ENCODE measurements around the gene PER2. TPM values are rescaled to one million over a fixed set of nuclear protein-coding genes. Genes with fewer than 3 reads are reported as not detected.

Gene PER2
- total RNA-seq, 2 experiments from 2014 or later: 14.6 to 17.6 TPM

DNA sequence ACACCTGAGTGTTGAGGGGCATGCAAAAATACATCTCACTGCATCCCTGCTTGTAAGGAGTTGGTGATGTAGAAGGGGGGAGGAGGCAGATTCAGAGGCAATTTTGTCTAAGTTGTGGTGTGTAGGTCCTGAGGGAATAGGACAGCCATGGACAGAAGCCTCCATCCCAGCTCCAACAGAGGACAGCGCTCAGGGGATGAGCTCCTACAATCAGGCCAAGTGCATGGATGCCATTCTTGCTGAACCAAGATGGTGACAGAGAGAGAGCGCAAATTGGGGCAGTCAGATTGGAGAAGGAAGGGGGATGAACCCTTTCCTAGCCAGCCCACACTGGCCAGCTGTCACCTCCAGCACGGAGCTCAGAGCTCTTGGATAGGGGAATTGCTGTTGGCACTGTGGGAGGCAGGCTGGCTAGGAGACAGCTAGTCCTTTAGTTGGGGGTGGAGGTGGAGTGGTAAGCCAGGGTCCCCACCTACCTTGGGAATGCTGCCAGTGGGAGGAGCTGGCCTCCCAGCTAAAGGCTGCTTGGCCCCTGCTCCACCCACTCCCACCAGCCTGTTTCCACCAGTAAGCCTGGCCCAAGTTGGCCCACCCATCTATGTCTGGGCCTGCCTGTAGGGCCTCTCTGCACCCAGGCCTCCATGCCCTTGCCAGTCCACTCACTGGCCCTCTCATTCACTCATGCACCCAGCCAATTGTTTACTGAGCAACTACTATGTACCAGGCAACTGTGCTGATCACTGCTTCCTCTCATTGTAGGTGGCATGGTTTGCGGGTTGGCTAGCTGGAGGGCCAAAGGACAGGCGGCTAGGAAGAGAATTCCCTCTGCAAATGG lies 2.5 kb upstream of the PER2 start:
- no peak for DNase-seq
- Mint-ChIP-seq H3K4me1 (ENCODE audit: low read depth) (peaks cover 33% of the 10 kb centered on the region), H3K9me3 (ENCODE audit: insufficient read depth) (no peaks in the 10 kb centered on the region), H3K27ac (no peak overlapping the region), H3K36me3 (ENCODE audit: low read depth) (no peaks in the 10 kb centered on the region), H3K27me3 (ENCODE audit: low read depth) (peaks cover 9% of the 10 kb centered on the region), H3K4me3 (no peak overlapping the region)
- CTCF ChIA-PET: interaction anchor here (1.1 to 2.0 kb wide), 3 partner anchors 20 to 28 kb away, joined by 3 to 9 read pairs (median 3); no protein-coding TSS in a partner anchor
- POLR2A ChIA-PET: no interaction called here
- ATAC-seq: no peak

DNA sequence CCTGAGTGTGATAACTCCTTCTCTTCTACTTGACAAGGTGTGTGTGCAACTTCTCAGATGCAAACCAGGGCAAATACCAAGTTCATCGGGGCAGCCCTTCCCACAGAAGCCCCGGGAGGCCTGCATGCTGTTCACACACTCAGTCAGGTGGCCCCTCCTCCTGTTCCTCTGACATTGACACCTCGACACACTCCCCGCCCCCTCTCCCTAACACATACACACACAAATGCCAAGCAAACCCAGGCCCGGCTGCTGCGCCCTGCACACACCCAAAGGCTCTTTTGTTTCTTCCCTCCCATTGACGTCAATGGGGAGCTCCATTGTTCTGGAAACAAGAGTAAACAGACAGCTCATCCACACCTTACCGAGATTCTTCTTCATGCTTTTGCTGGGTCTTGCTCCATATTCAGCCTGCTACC lies 1.7 kb upstream of the PER2 start:
- ChIA-PET POLR2A (no interaction called here), CTCF (interaction anchor here (2.0 kb wide), 1 partner anchor 27 kb away, joined by 9 read pairs; no protein-coding TSS in a partner anchor)
- H3K27me3 Mint-ChIP-seq (ENCODE audit: low read depth): peaks cover 6% of the 10 kb centered on the region
- H3K4me1 Mint-ChIP-seq (ENCODE audit: low read depth): peaks cover 36% of the 10 kb centered on the region
- no peaks in the 10 kb centered on the region for H3K36me3 Mint-ChIP-seq (ENCODE audit: low read depth)
- peak overlapping the region; percentile 91 for H3K4me3 Mint-ChIP-seq
- H3K9me3 Mint-ChIP-seq (ENCODE audit: insufficient read depth): no peaks in the 10 kb centered on the region
- no peak for ATAC-seq
- DNase-seq: peak; percentile 34
- peak overlapping the region; percentile 99 for H3K27ac Mint-ChIP-seq

DNA sequence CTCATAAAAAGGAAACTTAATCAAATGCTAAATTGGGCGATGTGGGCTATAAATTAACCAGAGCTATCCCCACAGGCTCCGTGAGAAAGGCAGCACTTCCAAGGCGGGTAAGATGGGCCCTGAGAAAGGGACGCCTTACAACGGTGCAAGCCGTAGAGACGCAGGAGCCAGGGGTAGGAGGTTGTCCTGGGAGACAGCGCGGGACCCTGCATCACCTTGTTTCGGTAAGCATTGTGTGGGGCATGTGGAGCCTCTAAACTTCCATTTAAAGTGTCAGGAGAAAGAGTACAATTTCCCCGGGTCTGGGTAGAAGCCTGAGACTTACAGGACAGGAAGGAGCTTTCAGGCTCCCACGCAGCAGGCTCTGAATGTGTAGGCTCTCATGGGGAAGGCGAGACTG lies 1.2 kb upstream of the PER2 start:
- POLR2A ChIA-PET: interaction anchor here (0.9 to 1.9 kb wide), 2 partner anchors 26 to 221 kb away, joined by 3 to 6 read pairs; no protein-coding TSS in a partner anchor
- no peak for DNase-seq

DNA sequence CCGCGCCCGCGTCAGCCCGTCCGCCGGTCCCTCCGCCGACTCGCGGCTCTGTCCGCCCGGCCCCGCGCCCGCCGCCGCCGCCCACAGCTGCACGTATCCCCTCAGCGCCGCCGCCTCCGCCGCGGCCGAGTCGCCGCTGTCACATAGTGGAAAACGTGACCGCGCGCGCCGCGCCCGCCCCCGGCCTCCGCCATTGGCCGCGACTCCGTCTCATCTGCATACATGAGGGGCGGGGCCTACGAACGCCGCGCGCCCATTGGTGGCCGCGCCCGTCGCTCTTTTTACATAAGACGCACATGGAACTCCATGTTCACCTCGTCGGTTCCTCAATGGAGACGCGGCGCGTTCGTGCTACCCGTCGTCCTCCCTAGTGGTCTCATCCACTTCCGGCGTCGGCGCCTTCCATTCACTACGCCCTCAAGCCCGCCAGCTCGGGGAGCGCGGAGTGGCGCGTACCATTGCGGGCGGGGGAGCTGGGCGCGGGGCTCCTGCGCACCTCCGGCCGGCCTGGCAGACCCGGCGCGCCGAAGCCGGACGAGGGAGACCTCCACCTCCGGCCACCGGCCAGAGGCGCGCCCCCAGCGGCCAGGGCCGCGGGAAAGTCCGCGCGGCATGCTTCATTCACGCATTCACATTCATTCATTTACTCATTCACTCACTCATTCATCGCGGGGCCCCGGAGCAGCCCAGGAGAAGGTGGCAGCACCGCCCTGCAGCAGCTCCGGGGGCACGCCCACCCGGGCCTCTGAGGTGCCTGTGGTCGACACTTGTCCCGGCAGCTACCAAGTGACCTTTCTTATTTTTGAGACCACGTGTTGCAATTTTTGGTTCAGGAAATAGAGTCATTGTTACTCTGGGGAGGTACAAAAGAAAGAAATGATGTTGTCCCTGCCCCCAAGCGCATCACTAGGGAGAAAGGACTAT lies 502 bp upstream of the PER2 start:
- DNase-seq (peak; percentile 98), ATAC-seq (peak; percentile 90)
- no peaks in the 10 kb centered on the region for H3K27me3 Mint-ChIP-seq (ENCODE audit: low read depth)
- peak overlapping the region; percentile 91 for H3K4me3 Mint-ChIP-seq
- no peaks in the 10 kb centered on the region for H3K9me3 Mint-ChIP-seq (ENCODE audit: insufficient read depth)
- CTCF ChIA-PET: interaction anchor here (0.7 to 2.0 kb wide), 3 partner anchors 11 to 33 kb away, joined by 3 to 9 read pairs (median 3); no protein-coding TSS in a partner anchor
- POLR2A ChIA-PET: interaction anchor here (0.9 to 1.9 kb wide), 3 partner anchors 24 to 220 kb away, joined by 3 to 6 read pairs (median 3); no protein-coding TSS in a partner anchor
- H3K36me3 Mint-ChIP-seq (ENCODE audit: low read depth): no peaks in the 10 kb centered on the region
- H3K27ac Mint-ChIP-seq: peak overlapping the region; percentile 99
- peaks cover 36% of the 10 kb centered on the region for H3K4me1 Mint-ChIP-seq (ENCODE audit: low read depth)

More for the DNA sequence above, 1.2 kb upstream of the PER2 start:
- Mint-ChIP-seq H3K4me3 (peak overlapping the region; percentile 91), H3K27ac (peak overlapping the region; percentile 99), H3K4me1 (ENCODE audit: low read depth) (peaks cover 36% of the 10 kb centered on the region), H3K36me3 (ENCODE audit: low read depth) (no peaks in the 10 kb centered on the region), H3K27me3 (ENCODE audit: low read depth) (peaks cover 2% of the 10 kb centered on the region), H3K9me3 (ENCODE audit: insufficient read depth) (no peaks in the 10 kb centered on the region)
- CTCF ChIA-PET: interaction anchor here (0.7 to 2.0 kb wide), 3 partner anchors 11 to 34 kb away, joined by 3 to 9 read pairs (median 3); no protein-coding TSS in a partner anchor
- no peak for ATAC-seq

DNA sequence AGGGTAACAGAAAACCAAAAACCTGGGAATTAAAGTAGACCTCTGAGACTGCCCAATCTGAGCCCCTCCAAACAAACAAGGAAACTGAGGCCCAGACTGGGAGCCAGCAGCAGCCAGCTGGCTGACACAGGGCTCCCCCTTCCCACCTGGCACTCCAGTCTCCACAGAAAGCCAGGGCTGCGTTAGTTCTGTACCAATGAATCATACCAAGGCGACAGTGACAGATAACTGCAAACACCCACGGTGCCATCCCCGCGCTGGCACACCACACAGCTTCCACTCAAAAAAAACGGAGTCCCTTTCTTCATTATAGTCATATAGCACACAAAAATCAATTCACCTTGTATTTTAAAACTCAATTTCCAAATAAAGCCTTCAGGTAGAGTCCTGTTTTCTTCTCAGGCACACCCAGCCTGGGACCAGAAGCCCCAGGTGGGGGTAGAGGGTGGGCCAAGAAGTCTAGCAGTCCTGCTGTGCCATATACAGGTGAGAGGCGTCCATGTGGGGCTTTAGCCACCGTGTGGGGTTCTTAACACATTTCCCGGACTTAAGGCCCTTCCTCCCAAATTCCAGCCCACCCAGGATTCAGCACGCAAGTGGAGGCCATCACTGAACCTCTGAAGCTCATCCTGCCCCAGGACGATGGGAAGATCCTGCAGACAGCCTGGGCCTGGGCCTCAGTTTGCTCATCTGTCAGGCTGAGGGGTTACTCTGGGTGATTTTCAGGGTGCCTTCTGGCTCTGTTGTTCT lies 1.2 kb downstream of the PER2 start:
- Mint-ChIP-seq H3K36me3 (ENCODE audit: low read depth) (no peaks in the 10 kb centered on the region), H3K4me1 (ENCODE audit: low read depth) (peaks cover 37% of the 10 kb centered on the region), H3K4me3 (peak overlapping the region; percentile 81), H3K27me3 (ENCODE audit: low read depth) (no peaks in the 10 kb centered on the region), H3K9me3 (ENCODE audit: insufficient read depth) (no peaks in the 10 kb centered on the region), H3K27ac (peak overlapping the region; percentile 81)
- DNase-seq (no peak), ATAC-seq (no peak)
- ChIA-PET CTCF (interaction anchor here (4.3 kb wide), 1 partner anchor 23 kb away, joined by 19 read pairs; no protein-coding TSS in a partner anchor), POLR2A (interaction anchor here (1.2 to 1.9 kb wide), 2 partner anchors 22 to 23 kb away, joined by 3 to 6 read pairs; no protein-coding TSS in a partner anchor)

DNA sequence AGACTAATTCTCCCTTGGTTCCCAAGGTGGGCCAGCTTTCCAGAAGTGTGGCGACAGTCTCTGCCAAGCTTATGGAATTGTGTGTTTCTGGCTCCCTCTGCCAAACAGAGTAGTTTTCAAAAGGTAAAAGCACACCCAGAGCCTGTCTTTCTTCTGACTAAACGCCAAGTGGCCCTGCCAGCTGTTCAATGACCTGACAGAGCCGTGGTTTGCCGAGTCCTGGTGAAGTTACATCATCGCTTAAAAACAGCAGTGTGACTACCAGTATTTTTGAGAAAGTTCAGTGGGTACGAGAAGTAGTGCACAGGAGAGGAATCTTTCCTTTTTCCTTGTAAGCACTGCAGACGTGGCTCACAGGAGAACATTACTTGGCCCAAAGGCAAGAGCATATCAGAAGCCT lies 1.9 kb downstream of the PER2 start:
- ChIA-PET POLR2A (no interaction called here), CTCF (interaction anchor here (4.3 kb wide), 1 partner anchor 23 kb away, joined by 19 read pairs; no protein-coding TSS in a partner anchor)
- Mint-ChIP-seq H3K27ac (no peak overlapping the region), H3K4me3 (peak overlapping the region; percentile 81), H3K9me3 (ENCODE audit: insufficient read depth) (no peaks in the 10 kb centered on the region), H3K36me3 (ENCODE audit: low read depth) (no peaks in the 10 kb centered on the region), H3K27me3 (ENCODE audit: low read depth) (no peaks in the 10 kb centered on the region), H3K4me1 (ENCODE audit: low read depth) (peaks cover 39% of the 10 kb centered on the region)
- ATAC-seq (no peak), DNase-seq (no peak)

DNA sequence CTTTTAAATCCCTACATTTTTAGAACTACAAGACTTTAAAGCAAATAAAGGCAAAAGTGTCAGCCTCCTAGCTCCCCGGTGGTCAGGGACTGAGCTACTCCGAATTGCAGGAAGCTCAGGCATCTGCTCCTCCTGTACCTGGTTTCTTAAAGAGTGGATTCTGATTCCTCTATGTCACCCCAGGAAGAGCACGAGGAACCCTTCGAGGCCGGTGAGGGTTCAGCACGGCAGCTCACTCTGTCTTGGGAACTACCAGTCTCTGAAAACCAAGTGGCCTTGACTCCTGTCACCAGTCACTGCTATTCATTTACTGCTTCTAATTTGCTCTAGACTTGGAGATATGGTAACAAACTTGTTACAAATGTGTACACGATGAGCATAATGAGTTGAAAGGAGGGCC lies 2.3 kb downstream of the PER2 start:
- Mint-ChIP-seq H3K27ac (no peak overlapping the region), H3K4me1 (ENCODE audit: low read depth) (peaks cover 42% of the 10 kb centered on the region)
- POLR2A ChIA-PET: no interaction called here

DNA sequence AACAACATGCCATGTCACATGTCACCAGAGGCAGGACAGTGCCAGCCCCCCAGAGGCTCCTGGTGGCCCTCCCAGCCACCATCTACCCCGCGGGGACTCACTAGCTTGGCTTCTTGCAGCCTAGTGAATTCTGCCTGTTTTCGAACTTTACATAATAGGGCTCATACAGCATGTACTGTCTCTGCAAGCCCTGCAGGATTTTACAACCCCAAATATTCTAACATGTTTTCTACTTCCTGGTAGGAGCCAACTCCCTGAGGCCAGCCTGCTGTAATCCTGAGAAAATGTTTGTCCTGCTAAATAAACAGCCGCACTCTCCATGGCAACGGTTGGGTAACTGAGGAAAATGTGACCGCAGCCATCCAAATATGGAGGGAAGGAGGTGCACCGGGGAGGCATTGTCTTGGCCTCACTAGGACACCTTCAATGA lies 2.7 kb downstream of the PER2 start:
- CTCF ChIA-PET: interaction anchor here (4.3 kb wide), 1 partner anchor 22 kb away, joined by 19 read pairs; no protein-coding TSS in a partner anchor

More for the DNA sequence above, 2.3 kb downstream of the PER2 start:
- Mint-ChIP-seq H3K36me3 (ENCODE audit: low read depth) (no peaks in the 10 kb centered on the region), H3K27me3 (ENCODE audit: low read depth) (no peaks in the 10 kb centered on the region), H3K9me3 (ENCODE audit: insufficient read depth) (no peaks in the 10 kb centered on the region), H3K4me3 (no peak overlapping the region)
- CTCF ChIA-PET: interaction anchor here (4.3 kb wide), 1 partner anchor 22 kb away, joined by 19 read pairs; no protein-coding TSS in a partner anchor
- ATAC-seq (no peak), DNase-seq (no peak)

DNA sequence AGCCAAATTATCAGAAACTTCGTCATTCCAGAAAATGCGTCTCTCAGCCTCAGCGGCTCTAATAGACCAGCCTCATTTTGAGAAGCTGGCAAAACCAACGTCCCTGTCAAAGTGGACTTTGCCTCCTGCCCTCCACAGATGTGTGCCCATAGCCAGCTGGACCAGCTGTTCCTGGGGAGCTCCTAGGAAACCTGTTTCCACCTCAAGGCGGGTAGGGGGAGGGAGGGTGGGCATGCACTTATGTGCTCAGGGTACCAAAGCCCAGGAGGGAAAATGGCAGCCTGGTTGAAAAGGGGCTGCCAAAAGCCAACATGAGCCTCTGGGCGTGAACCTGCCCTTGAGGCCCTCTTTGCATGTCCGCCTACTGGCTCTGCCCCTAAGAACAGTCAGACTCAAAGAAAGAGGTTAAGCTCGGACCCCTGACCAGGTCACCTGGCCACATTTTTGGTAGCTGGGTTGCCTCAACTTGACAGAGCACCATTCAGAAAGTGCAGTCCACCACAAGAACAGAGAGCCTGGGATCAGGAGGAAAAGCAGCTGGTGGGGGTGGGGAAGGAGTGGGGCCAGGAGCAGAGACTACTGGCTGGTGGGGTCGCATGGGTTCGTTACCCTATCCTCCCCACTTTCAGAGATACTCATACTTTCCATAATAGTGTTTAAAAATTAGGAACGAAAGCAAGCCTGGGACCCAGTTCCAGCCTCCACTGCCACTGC lies 3.5 kb downstream of the PER2 start:
- Mint-ChIP-seq H3K4me1 (ENCODE audit: low read depth) (peaks cover 39% of the 10 kb centered on the region), H3K27ac (no peak overlapping the region), H3K27me3 (ENCODE audit: low read depth) (no peaks in the 10 kb centered on the region), H3K4me3 (no peak overlapping the region), H3K9me3 (ENCODE audit: insufficient read depth) (no peaks in the 10 kb centered on the region), H3K36me3 (ENCODE audit: low read depth) (no peaks in the 10 kb centered on the region)
- DNase-seq (no peak), ATAC-seq (no peak)
- ChIA-PET POLR2A (no interaction called here), CTCF (interaction anchor here (4.3 kb wide), 1 partner anchor 21 kb away, joined by 19 read pairs; no protein-coding TSS in a partner anchor)

More for the DNA sequence above, 2.7 kb downstream of the PER2 start:
- peaks cover 43% of the 10 kb centered on the region for H3K4me1 Mint-ChIP-seq (ENCODE audit: low read depth)
- H3K27me3 Mint-ChIP-seq (ENCODE audit: low read depth): no peaks in the 10 kb centered on the region
- POLR2A ChIA-PET: no interaction called here
- DNase-seq (no peak), ATAC-seq (no peak)
- no peak overlapping the region for H3K4me3 Mint-ChIP-seq
- H3K36me3 Mint-ChIP-seq (ENCODE audit: low read depth): no peaks in the 10 kb centered on the region
- H3K27ac Mint-ChIP-seq: no peak overlapping the region
- H3K9me3 Mint-ChIP-seq (ENCODE audit: insufficient read depth): no peaks in the 10 kb centered on the region

DNA sequence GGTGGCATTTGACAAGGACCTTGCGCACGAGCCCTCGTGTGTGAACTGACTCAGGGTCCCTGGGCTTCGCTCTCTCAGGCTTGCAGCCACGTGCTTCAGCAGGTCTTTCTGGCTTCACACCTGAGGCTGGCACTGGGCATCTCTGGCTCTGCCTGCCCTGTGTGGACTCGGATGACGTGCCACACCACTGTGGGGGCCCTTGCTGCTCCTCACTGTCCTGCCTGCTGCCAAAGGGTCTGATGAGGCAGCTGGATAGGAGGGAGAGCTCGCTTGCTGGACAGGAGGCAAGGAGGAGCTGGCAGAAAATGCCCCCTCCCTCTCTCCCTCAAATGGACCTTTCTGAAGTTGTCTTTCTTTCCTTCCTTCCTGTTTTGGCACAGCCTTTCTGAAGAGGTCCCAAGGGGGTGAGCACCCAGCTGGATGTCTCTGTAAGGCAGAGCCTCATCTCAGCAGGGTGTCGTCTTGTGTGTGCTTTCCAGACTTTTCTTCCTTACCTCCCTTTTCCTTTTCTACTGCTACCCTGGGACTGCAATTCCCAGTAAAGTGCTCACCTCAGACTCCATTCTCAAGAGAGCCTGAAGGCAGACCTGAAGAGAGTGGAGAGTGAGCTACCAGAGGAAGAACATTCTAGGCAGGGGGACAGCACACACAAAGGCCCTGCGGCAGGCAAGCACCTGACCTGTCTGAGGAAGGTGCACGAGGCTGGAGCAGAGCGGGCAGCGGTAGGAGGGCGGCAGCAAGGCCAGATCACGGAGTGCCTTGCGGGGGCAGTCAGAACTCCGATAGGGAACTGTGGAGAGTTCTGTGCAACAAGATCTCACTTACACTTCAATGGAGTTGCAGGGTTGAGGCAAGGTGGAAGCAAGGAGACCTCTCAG lies 5.3 kb downstream of the PER2 start:
- Mint-ChIP-seq H3K9me3 (ENCODE audit: insufficient read depth) (no peaks in the 10 kb centered on the region), H3K27ac (no peak overlapping the region), H3K27me3 (ENCODE audit: low read depth) (no peaks in the 10 kb centered on the region), H3K4me3 (no peak overlapping the region), H3K36me3 (ENCODE audit: low read depth) (no peaks in the 10 kb centered on the region), H3K4me1 (ENCODE audit: low read depth) (peaks cover 30% of the 10 kb centered on the region)
- POLR2A ChIA-PET: no interaction called here
- DNase-seq (no peak), ATAC-seq (no peak)
- CTCF ChIA-PET: interaction anchor here (1.4 to 4.3 kb wide), 2 partner anchors 19 to 313 kb away, joined by 3 to 19 read pairs; no protein-coding TSS in a partner anchor

All from activated CD8-positive, alpha-beta T cell treated with anti-CD3 and anti-CD28 coated beads, Interleukin-2, amount 10 ng/mL, durations not matched to agents 7 days and 5 days (primary cell).